T-cell (primary cell): ENCODE measurements around the gene NHSL2. TPM values are rescaled to one million over a fixed set of nuclear protein-coding genes. Genes with fewer than 3 reads are reported as not detected.

ENCODE experiments used
- ATAC-seq, 4 experiments: fragments of 200-7000 bp in 3 of 4; fragments of 150-1000 bp in 1 of 4; cut with Tn5 transposase; replicated peaks in 1 of 4; 1 replicate in 3 of 4; 2 replicates in 1 of 4; pipeline ENCODE4 v1.10.0; 2021; ENCODE audit warnings: moderate library complexity in 3 of 4, mild to moderate bottlenecking in 2 of 4, moderate number of reproducible peaks in 1 of 4
- CTCF ChIA-PET, 2 donors: fragments of 300-600 bp; sonication (Branson Sonifier 250); formaldehyde crosslinking; loops; one replicate each; lab custom pipeline; 2022; ENCODE audit warnings: antibody characterized with exemption in 2 of 2; lab: Charles Lee
- POLR2A ChIA-PET, 2 donors: fragments of 300-600 bp; sonication (Branson Sonifier 250); formaldehyde crosslinking; loops; one replicate each; lab custom pipeline; 2022; ENCODE audit warnings: antibody characterized with exemption in 2 of 2; lab: Charles Lee
- DNase-seq, 35 experiments: peaks; one replicate each; pipeline versions ENCODE4 v3.0.0 to v3.0.0-alpha.2; 2013 to 2023
- H3K27ac ChIP-seq: one replicate; pipeline ENCODE4 v1.5.1; 2013; ENCODE audit warnings: low read length
- H3K27me3 ChIP-seq, 2 experiments: replicated peaks in 1 of 2; 1 replicate in 1 of 2; 2 replicates in 1 of 2; pipeline versions ENCODE4 v1.6.1 to v1.7.0; 2013; ENCODE audit warnings: low read length in 1 of 2, mixed read lengths in 1 of 2; ENCODE audit not compliant: control insufficient read depth in 2 of 2, insufficient read depth in 2 of 2; ENCODE audit errors: extremely low read depth in 1 of 2
- H3K36me3 ChIP-seq, 2 donors: 1 replicate in 1 of 2; 2 replicates in 1 of 2; pipeline versions ENCODE4 v1.6.1 to v1.7.0; 2013; ENCODE audit warnings: low read length in 1 of 2; ENCODE audit not compliant: control insufficient read depth in 2 of 2, insufficient read depth in 1 of 2; ENCODE audit errors: extremely low read depth in 1 of 2
- H3K4me1 ChIP-seq, 2 experiments: 1 replicate in 1 of 2; 2 replicates in 1 of 2; pipeline versions ENCODE4 v1.6.1 to v1.7.0; 2013; ENCODE audit warnings: low read length in 2 of 2, mixed read lengths in 1 of 2; ENCODE audit not compliant: insufficient read depth in 2 of 2, control insufficient read depth in 1 of 2; ENCODE audit errors: extremely low read depth in 1 of 2
- H3K4me3 ChIP-seq, 2 donors: 1 replicate in 1 of 2; 2 replicates in 1 of 2; pipeline versions ENCODE4 v1.5.1 to v1.7.0; 2013; ENCODE audit warnings: mild to moderate bottlenecking in 2 of 2, low read length in 1 of 2, moderate library complexity in 1 of 2; ENCODE audit not compliant: control insufficient read depth in 1 of 2; ENCODE audit errors: extremely low read depth in 1 of 2
- H3K9me3 ChIP-seq: 2 replicates; pipeline ENCODE4 v1.7.0; 2013
- H3K27ac Mint-ChIP-seq, 2 donors: one replicate each; pipeline ENCODE4 v1.8.0; 2020 to 2021; ENCODE audit warnings: mild to moderate bottlenecking in 2 of 2, mixed read lengths in 2 of 2
- H3K27me3 Mint-ChIP-seq, 2 donors: one replicate each; pipeline ENCODE4 v1.8.0; 2021 to 2022; ENCODE audit warnings: mixed read lengths in 2 of 2
- H3K36me3 Mint-ChIP-seq: one replicate; pipeline ENCODE4 v1.8.0; 2021; ENCODE audit warnings: mixed read lengths
- H3K4me1 Mint-ChIP-seq, 3 donors: one replicate each; pipeline ENCODE4 v1.8.0; 2020 to 2022; ENCODE audit warnings: mixed read lengths in 3 of 3, mild to moderate bottlenecking in 1 of 3
- H3K4me3 Mint-ChIP-seq, 3 donors: one replicate each; pipeline ENCODE4 v1.8.0; 2020 to 2022; ENCODE audit warnings: mild to moderate bottlenecking in 3 of 3, mixed read lengths in 3 of 3, moderate library complexity in 3 of 3
- H3K9me3 Mint-ChIP-seq, 3 donors: one replicate each; pipeline ENCODE4 v1.8.0; 2020 to 2022; ENCODE audit warnings: mixed read lengths in 3 of 3
- WGBS: methylation state at CpG from one replicate; pipeline ENCODE4 v1.1.5; 2013; ENCODE audit warnings: missing lambda C conversion rate; ENCODE audit not compliant: insufficient coverage; 5-methylcytosine and 5-hydroxymethylcytosine counted together
- total RNA-seq, 35 experiments: library from RNA in 6 of 35; stranded (reverse) in 6 of 35; fragments of 120-200 nt in 1 of 35; gene quantifications; one replicate each; pipeline versions ENCODE4 v1.2.1 to v1.2.4 and lab custom pipeline; 2013 to 2026

Gene NHSL2
- total RNA-seq, 5 donors from 2014 or later (not counting 1 experiment from before 2014, with no cell fraction given) = 3.3 to 11.7 (median 8.1) TPM

DNA sequence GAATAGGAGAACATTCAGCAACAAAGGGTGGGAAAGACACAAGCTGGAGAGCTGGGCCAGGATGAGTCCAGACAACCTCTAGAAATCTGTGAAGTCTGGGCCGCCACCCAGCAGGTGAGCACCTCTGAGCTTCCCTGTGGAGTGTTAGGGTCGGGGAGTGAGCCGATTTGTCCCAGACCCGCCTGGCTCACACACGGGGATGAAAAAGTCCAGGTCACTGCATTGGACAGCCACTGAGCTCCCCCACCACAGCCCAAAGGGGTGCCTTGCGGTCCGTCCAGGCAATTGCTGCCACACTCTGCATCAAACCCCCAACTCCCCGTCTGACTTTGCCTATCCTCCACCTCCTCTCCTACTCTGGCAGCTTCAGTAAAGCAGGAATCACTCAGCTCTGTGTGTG, 38.7 kb downstream of the NHSL2 start:
- H3K4me3 ChIP-seq = no peak overlapping the region
- 100% methylated on average over 2 of the region's 8 CpGs for WGBS
- Mint-ChIP-seq H3K27me3 (peaks cover 6 to 28% of the 10 kb centered on the region in 2 donors), H3K27ac (no peak overlapping the region), H3K9me3 (no peaks in the 10 kb centered on the region), H3K4me3 (no peak overlapping the region), H3K4me1 (no peaks in the 10 kb centered on the region), H3K36me3 (no peaks in the 10 kb centered on the region)
- CTCF ChIA-PET = no interaction called here
- H3K9me3 ChIP-seq = no peaks in the 10 kb centered on the region
- DNase-seq = no peak
- no peaks in the 10 kb centered on the region for H3K36me3 ChIP-seq
- no peaks in the 10 kb centered on the region for H3K4me1 ChIP-seq
- POLR2A ChIA-PET = no interaction called here
- ATAC-seq = no peak
- peaks cover 0 to 5% of the 10 kb centered on the region in 2 experiments for H3K27me3 ChIP-seq
- H3K27ac ChIP-seq = no peak overlapping the region

GRCh38 chrX:71949844-71950445, 39.3 kb downstream of the NHSL2 start:
- CTCF ChIA-PET = no interaction called here
- Mint-ChIP-seq H3K27ac (no peak overlapping the region), H3K4me3 (no peak overlapping the region)

DNA sequence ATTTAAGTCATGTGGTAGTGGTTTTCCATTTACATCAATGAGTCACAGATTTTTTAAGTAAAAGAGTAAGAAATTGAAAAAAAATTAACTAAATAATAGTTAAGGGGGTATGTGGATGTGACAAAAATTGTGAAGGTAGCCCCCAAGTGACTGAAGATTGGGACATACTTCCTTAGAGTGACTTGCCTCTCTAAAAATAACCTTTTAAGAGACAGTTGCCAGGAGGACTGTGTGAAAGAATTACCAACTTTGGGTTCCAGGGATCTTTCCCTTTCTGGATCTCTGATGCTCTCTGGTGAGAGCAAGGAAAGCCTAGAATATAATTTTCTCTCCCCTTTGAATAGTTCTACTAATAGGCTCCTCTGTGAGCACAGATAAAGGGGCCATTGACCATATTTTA, 42.7 kb downstream of the NHSL2 start:
- POLR2A ChIA-PET = no interaction called here
- ATAC-seq = no peak
- H3K27ac ChIP-seq = no peak overlapping the region

More at GRCh38 chrX:71949844-71950445, 39.3 kb downstream of the NHSL2 start:
- POLR2A ChIA-PET = no interaction called here
- no peaks in the 10 kb centered on the region for H3K36me3 Mint-ChIP-seq
- Histone ChIP-seq H3K27ac (no peak overlapping the region), H3K9me3 (no peaks in the 10 kb centered on the region), H3K4me3 (no peak overlapping the region), H3K27me3 (peaks cover 0 to 5% of the 10 kb centered on the region in 2 experiments), H3K36me3 (no peaks in the 10 kb centered on the region), H3K4me1 (no peaks in the 10 kb centered on the region)
- no CpG with 5 or more reads among the region's 10 CpGs for WGBS
- H3K4me1 Mint-ChIP-seq = no peaks in the 10 kb centered on the region
- no peaks in the 10 kb centered on the region for H3K9me3 Mint-ChIP-seq
- ATAC-seq = no peak
- peaks cover 6 to 34% of the 10 kb centered on the region in 2 donors for H3K27me3 Mint-ChIP-seq
- DNase-seq = no peak

GRCh38 chrX:71953946-71954345, 43.3 kb downstream of the NHSL2 start:
- peaks cover 3 to 18% of the 10 kb centered on the region in 2 donors for H3K27me3 Mint-ChIP-seq
- no peak for ATAC-seq
- H3K36me3 Mint-ChIP-seq = no peaks in the 10 kb centered on the region
- ChIA-PET POLR2A (interaction anchor here in 1 of 2 donors (0.5 kb wide), 1 partner anchor 9 kb away, joined by 4 read pairs; no protein-coding TSS in a partner anchor), CTCF (interaction anchor here in 1 of 2 donors (0.6 kb wide), 1 partner anchor 1321 kb away, joined by 3 read pairs; no protein-coding TSS in a partner anchor)
- no peak for DNase-seq
- H3K4me1 Mint-ChIP-seq = no peaks in the 10 kb centered on the region
- H3K27ac ChIP-seq = no peak overlapping the region
- H3K27ac Mint-ChIP-seq = no peak overlapping the region
- H3K4me3 Mint-ChIP-seq = no peak overlapping the region
- no peaks in the 10 kb centered on the region for H3K9me3 Mint-ChIP-seq
- peaks cover 0 to 8% of the 10 kb centered on the region in 2 experiments for H3K27me3 ChIP-seq
- no peaks in the 10 kb centered on the region for H3K4me1 ChIP-seq
- WGBS = 100% methylated on average over 1 of the region's 2 CpGs
- H3K4me3 ChIP-seq = no peak overlapping the region
- H3K36me3 ChIP-seq = no peaks in the 10 kb centered on the region
- no peaks in the 10 kb centered on the region for H3K9me3 ChIP-seq

More for the DNA sequence above, 42.7 kb downstream of the NHSL2 start:
- Histone ChIP-seq H3K36me3 (no peaks in the 10 kb centered on the region), H3K27me3 (peaks cover 0 to 8% of the 10 kb centered on the region in 2 experiments), H3K4me1 (no peaks in the 10 kb centered on the region), H3K9me3 (no peaks in the 10 kb centered on the region), H3K4me3 (no peak overlapping the region)
- no peak for DNase-seq
- CTCF ChIA-PET = interaction anchor here in 1 of 2 donors (0.6 kb wide), 1 partner anchor 1322 kb away, joined by 3 read pairs; no protein-coding TSS in a partner anchor
- Mint-ChIP-seq H3K4me3 (no peak overlapping the region), H3K9me3 (no peaks in the 10 kb centered on the region), H3K36me3 (no peaks in the 10 kb centered on the region), H3K4me1 (no peaks in the 10 kb centered on the region), H3K27me3 (peaks cover 3 to 18% of the 10 kb centered on the region in 2 donors), H3K27ac (no peak overlapping the region)

- Histone ChIP-seq H3K36me3 (no peaks in the 10 kb centered on the region), H3K4me1 (no peaks in the 10 kb centered on the region), H3K27me3 (peaks cover 0 to 6% of the 10 kb centered on the region in 2 experiments), H3K27ac (no peak overlapping the region), H3K9me3 (no peaks in the 10 kb centered on the region), H3K4me3 (no peak overlapping the region)
- Mint-ChIP-seq H3K4me1 (no peaks in the 10 kb centered on the region), H3K27ac (no peak overlapping the region), H3K4me3 (no peak overlapping the region), H3K27me3 (peaks cover 3 to 18% of the 10 kb centered on the region in 2 donors), H3K9me3 (no peaks in the 10 kb centered on the region), H3K36me3 (no peaks in the 10 kb centered on the region)
- ATAC-seq = no peak
- ChIA-PET CTCF (no interaction called here), POLR2A (interaction anchor here in 1 of 2 donors (0.5 kb wide), 1 partner anchor 9 kb away, joined by 4 read pairs; no protein-coding TSS in a partner anchor)
- no CpG with 5 or more reads among the region's 2 CpGs for WGBS
- no peak for DNase-seq
These were observed 43.8 kb downstream of the NHSL2 start for GRCh38 chrX:71954458-71954857.

- no peaks in the 10 kb centered on the region for H3K4me1 Mint-ChIP-seq
- H3K36me3 Mint-ChIP-seq = no peaks in the 10 kb centered on the region
- H3K9me3 Mint-ChIP-seq = no peaks in the 10 kb centered on the region
- CTCF ChIA-PET = interaction anchor here in 1 of 2 donors (0.6 kb wide), 1 partner anchor 115 kb away, joined by 3 read pairs; no protein-coding TSS in a partner anchor
- POLR2A ChIA-PET = no interaction called here
- H3K4me3 Mint-ChIP-seq = no peak overlapping the region
- ATAC-seq = no peak
- no peak overlapping the region for H3K27ac ChIP-seq
- H3K4me1 ChIP-seq = no peaks in the 10 kb centered on the region
- 100% methylated on average over 1 of the region's 7 CpGs for WGBS
- H3K27ac Mint-ChIP-seq = no peak overlapping the region
- H3K27me3 Mint-ChIP-seq = peaks cover 3 to 18% of the 10 kb centered on the region in 2 donors
- no peaks in the 10 kb centered on the region for H3K36me3 ChIP-seq
- no peak overlapping the region for H3K4me3 ChIP-seq
- DNase-seq = no peak
- H3K27me3 ChIP-seq = peaks cover 0 to 3% of the 10 kb centered on the region in 2 experiments
- no peaks in the 10 kb centered on the region for H3K9me3 ChIP-seq
These were observed 45.0 kb downstream of the NHSL2 start for GRCh38 chrX:71955530-71956120.
